K562 (cell line): Measurements from ENCODE around the gene TMEM45A. TPM values are rescaled to one million over a fixed set of nuclear protein-coding genes. Genes with fewer than 3 reads are reported as not detected.

Experiments
- BACH1 ChIP-seq: fragments of 200-800 bp; sonication (Bioruptor generic); IDR thresholded peaks from 2 replicates; pipeline ENCODE4 v1.6.1; 2016; ENCODE audit warnings: missing genetic modification characterization, missing compliant biosample characterization
- FOS ChIP-seq: IDR thresholded peaks from 3 replicates; pipeline ENCODE4 v1.6.1; 2011; ENCODE audit not compliant: insufficient read length; ENCODE audit errors: extremely low read depth
- FUS ChIP-seq: fragments of 200-400 bp; formaldehyde crosslinking; optimal IDR thresholded peaks from 2 replicates; pipeline ENCODE3; 2017; ENCODE audit warnings: low read depth, low read length
- HOXB6 ChIP-seq: fragments of 250-450 bp; sonication (Bioruptor Pico); IDR thresholded peaks from 2 replicates; pipeline ENCODE4 v1.5.1; 2022; ENCODE audit warnings: mild to moderate bottlenecking, borderline replicate concordance
- HSF4 ChIP-seq: fragments of 250-450 bp; sonication (Bioruptor Pico); IDR thresholded peaks from 2 replicates; pipeline ENCODE4 v2.1.2; 2022; ENCODE audit warnings: mild to moderate bottlenecking, moderate library complexity, borderline replicate concordance
- MCM5 ChIP-seq: fragments of 450-650 bp; IDR thresholded peaks from 2 replicates; pipeline ENCODE4 v1.6.1; 2016; ENCODE audit warnings: low read depth
- NUFIP1 ChIP-seq: fragments of 450-650 bp; IDR thresholded peaks from 2 replicates; pipeline ENCODE4 v1.6.1; 2018; ENCODE audit not compliant: partially characterized antibody
- OTX1 ChIP-seq: fragments of 450-650 bp; formaldehyde crosslinking; IDR thresholded peaks from 2 replicates; pipeline ENCODE4 v1.4.0; 2022; ENCODE audit warnings: mild to moderate bottlenecking
- PHTF2 ChIP-seq: fragments of 250-450 bp; sonication (Bioruptor Pico); IDR thresholded peaks from 2 replicates; pipeline ENCODE4 v1.5.0; 2021; ENCODE audit warnings: mild to moderate bottlenecking
- POLR2AphosphoS2 ChIP-seq: IDR thresholded peaks from 2 replicates; pipeline ENCODE4 v1.6.1; 2012; ENCODE audit warnings: low read length, improper control_type of control experiment
- RBBP5 ChIP-seq: fragments of 200-600 bp; sonication (generic); IDR thresholded peaks from 2 replicates; pipeline ENCODE4 v1.6.1; 2012; ENCODE audit warnings: borderline replicate concordance, mild to moderate bottlenecking, low read length, control low read depth, inconsistent platforms; ENCODE audit not compliant: insufficient read depth, poor library complexity, severe bottlenecking
- SMC3 ChIP-seq: conservative IDR thresholded peaks from 2 replicates; pipeline ENCODE4 v1.6.1; 2011; ENCODE audit warnings: low read depth, low read length, improper control_type of control experiment; ENCODE audit not compliant: insufficient read depth
- SREBF1 ChIP-seq: fragments of 150-350 bp; IDR thresholded peaks from 2 replicates; pipeline ENCODE4 v1.6.1; 2014; ENCODE audit warnings: antibody characterized with exemption, low read depth, low read length, borderline replicate concordance
- STAT5A ChIP-seq: IDR thresholded peaks from 2 replicates; pipeline ENCODE4 v1.6.1; 2012; ENCODE audit warnings: low read length, inconsistent platforms, borderline replicate concordance
- ZC3H4 ChIP-seq: sonication (generic); formaldehyde crosslinking; IDR thresholded peaks from 2 replicates; pipeline ENCODE4 v1.9.0; 2021; ENCODE audit warnings: missing genetic modification reagents, borderline replicate concordance
- ZNF274 ChIP-seq: IDR thresholded peaks from 2 replicates; pipeline ENCODE4 v1.6.1; 2011; ENCODE audit warnings: low read depth, mild to moderate bottlenecking, low read length, moderate library complexity, borderline replicate concordance
- polyA plus RNA-seq, 8 experiments: library from polyadenylated mRNA; depleted of rRNA in 4 of 8; stranded (reverse) in 5 of 8; unstranded in 3 of 8; fragments of >200 nt; fragmentation: Nextera tagmentation in 2 of 8; fragmentation: Illumina TruSeq in 1 of 8; extraction: Ambion mirVana in 2 of 8; extraction: Trizol in 1 of 8; gene quantifications; 2 replicates each; pipeline versions ENCODE4 v1.2.1 to v1.2.3, GENCODE V29; 2011 to 2014; ENCODE audit warnings: inconsistent platforms in 1 of 8, missing spikeins in 1 of 8
- total RNA-seq, 7 experiments: library from RNA; depleted of rRNA in 6 of 7; stranded (reverse); fragments of >200 nt in 6 of 7; fragmentation: Illumina TruSeq in 2 of 7; extraction: Trizol in 2 of 7; gene quantifications; 2 replicates each; pipeline versions ENCODE4 v1.2.1 to v1.2.3, GENCODE V29; 2011 to 2021; ENCODE audit warnings: low replicate concordance in 1 of 7
- TF ChIP-seq, protein P1 (sequence below), 3 experiments: fragments of 200-800 bp in 1 of 3; sonication (Bioruptor generic) in 1 of 3; sonication (generic) in 1 of 3; formaldehyde crosslinking in 1 of 3; IDR thresholded peaks; 2 replicates each; pipeline versions ENCODE4 v1.6.1 to v1.8.0; 2016 to 2022; ENCODE audit warnings: mild to moderate bottlenecking in 2 of 3, missing compliant biosample characterization in 2 of 3, missing genetic modification characterization in 2 of 3, missing genetic modification reagents in 1 of 3
- TF ChIP-seq, protein P2 (sequence below): fragments of 250-450 bp; sonication (Bioruptor Pico); IDR thresholded peaks from 2 replicates; pipeline ENCODE4 v1.6.1; 2021; ENCODE audit warnings: mild to moderate bottlenecking
- TF ChIP-seq, protein P3 (sequence below): sonication (generic); formaldehyde crosslinking; IDR thresholded peaks from 2 replicates; pipeline ENCODE4 v1.8.1; 2023; ENCODE audit warnings: mild to moderate bottlenecking, missing genetic modification reagents
- TF ChIP-seq, protein P4 (sequence below): fragments of 450-650 bp; formaldehyde crosslinking; IDR thresholded peaks from 2 replicates; pipeline ENCODE4 v1.4.0; 2020; ENCODE audit warnings: mild to moderate bottlenecking, mixed read lengths
- TF ChIP-seq, protein P5 (sequence below): conservative IDR thresholded peaks from 2 replicates; pipeline ENCODE4 v1.6.1; 2011; ENCODE audit warnings: low read depth, mild to moderate bottlenecking, low read length; ENCODE audit not compliant: control insufficient read depth

TMEM45A gene
- total and polyA plus RNA-seq, 9 of the 15 experiments (the other 6 are each of a cell fraction or from before 2014, with no cell fraction given), result 0.41 to 4.1 (median 0.95) TPM

DNA sequence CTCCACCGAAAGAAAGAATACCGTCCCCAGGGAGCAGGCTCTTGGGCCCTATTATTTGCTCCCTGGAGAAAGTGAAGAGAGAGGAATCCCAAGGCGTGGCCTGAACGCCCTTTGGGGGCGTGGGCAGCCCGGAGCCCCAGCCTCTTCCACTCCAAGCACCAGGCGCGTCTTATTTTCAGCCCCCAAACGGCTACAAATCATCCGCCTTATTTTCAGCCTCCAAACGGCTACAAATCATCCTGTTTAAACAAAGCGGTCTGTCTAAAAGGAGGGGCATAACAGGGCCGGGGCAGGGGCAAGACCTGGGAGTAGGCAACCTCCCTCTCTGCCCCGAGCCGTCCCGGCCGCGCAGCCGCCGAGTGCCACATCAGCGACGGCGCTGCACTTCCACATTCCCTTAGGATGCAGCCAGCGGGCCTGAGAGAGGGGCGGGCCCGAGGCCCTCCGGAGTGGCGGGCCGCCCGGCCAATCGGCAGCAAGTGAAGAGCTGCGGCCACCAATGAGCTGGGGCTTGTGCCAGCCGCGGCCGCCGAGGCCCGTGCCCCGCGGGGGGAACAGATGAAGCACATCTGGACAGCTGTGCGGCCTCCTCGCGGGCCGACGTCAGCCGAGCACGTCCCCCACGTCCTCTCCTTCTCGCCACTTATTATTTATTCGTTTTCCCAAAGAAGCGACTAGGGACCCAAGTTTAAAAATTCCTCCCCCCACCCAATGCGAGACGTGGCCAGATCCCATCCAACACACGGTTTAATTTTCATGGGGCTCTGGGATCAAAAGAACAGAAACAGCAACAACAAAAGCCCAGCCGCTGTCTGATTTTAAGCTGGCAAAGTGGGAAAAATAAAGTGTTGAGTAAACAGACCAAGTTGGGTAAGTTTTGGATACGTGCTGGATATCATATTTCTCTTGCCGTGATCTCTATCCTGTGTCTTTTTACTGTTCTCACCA, at the start of gene TMEM45A (continued):
- TF ChIP-seq ZNF274 (no peak), SREBF1 (no peak), HSF4 (CRISPR knock-in tag) (no peak), RBBP5 (no peak), BACH1 (tag) (no peak), MCM5 (no peak), NUFIP1 (no peak), FOS (peak; percentile 97), OTX1 (CRISPR knock-in tag) (no peak), FUS (no peak), PHTF2 (no peak), HOXB6 (CRISPR knock-in tag) (no peak), POLR2AphosphoS2 (no peak), SMC3 (no peak), ZC3H4 (CRISPR knock-in tag) (no peak), STAT5A (no peak)
- TF ChIP-seq, protein P1, sequence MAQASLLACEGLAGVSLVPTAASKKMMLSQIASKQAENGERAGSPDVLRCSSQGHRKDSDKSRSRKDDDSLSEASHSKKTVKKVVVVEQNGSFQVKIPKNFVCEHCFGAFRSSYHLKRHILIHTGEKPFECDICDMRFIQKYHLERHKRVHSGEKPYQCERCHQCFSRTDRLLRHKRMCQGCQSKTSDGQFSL (CRISPR knock-in tag; IDR thresholded peaks at IDR 0.05), result no peak
- TF ChIP-seq, protein P1 (tag; IDR thresholded peaks at IDR 0.05), result no peak
- TF ChIP-seq, protein P2, sequence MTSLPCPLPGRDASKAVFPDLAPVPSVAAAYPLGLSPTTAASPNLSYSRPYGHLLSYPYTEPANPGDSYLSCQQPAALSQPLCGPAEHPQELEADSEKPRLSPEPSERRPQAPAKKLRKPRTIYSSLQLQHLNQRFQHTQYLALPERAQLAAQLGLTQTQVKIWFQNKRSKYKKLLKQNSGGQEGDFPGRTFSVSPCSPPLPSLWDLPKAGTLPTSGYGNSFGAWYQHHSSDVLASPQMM (CRISPR knock-in tag), result no peak
- TF ChIP-seq, protein P3, sequence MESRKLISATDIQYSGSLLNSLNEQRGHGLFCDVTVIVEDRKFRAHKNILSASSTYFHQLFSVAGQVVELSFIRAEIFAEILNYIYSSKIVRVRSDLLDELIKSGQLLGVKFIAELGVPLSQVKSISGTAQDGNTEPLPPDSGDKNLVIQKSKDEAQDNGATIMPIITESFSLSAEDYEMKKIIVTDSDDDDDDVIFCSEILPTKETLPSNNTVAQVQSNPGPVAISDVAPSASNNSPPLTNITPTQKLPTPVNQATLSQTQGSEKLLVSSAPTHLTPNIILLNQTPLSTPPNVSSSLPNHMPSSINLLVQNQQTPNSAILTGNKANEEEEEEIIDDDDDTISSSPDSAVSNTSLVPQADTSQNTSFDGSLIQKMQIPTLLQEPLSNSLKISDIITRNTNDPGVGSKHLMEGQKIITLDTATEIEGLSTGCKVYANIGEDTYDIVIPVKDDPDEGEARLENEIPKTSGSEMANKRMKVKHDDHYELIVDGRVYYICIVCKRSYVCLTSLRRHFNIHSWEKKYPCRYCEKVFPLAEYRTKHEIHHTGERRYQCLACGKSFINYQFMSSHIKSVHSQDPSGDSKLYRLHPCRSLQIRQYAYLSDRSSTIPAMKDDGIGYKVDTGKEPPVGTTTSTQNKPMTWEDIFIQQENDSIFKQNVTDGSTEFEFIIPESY (CRISPR knock-in tag), result no peak
- TF ChIP-seq, protein P4, sequence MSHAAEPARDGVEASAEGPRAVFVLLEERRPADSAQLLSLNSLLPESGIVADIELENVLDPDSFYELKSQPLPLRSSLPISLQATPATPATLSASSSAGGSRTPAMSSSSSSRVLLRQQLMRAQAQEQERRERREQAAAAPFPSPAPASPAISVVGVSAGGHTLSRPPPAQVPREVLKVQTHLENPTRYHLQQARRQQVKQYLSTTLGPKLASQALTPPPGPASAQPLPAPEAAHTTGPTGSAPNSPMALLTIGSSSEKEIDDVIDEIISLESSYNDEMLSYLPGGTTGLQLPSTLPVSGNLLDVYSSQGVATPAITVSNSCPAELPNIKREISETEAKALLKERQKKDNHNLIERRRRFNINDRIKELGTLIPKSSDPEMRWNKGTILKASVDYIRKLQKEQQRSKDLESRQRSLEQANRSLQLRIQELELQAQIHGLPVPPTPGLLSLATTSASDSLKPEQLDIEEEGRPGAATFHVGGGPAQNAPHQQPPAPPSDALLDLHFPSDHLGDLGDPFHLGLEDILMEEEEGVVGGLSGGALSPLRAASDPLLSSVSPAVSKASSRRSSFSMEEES (CRISPR knock-in tag), result no peak
- TF ChIP-seq, protein P5, sequence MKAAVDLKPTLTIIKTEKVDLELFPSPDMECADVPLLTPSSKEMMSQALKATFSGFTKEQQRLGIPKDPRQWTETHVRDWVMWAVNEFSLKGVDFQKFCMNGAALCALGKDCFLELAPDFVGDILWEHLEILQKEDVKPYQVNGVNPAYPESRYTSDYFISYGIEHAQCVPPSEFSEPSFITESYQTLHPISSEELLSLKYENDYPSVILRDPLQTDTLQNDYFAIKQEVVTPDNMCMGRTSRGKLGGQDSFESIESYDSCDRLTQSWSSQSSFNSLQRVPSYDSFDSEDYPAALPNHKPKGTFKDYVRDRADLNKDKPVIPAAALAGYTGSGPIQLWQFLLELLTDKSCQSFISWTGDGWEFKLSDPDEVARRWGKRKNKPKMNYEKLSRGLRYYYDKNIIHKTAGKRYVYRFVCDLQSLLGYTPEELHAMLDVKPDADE, result no peak
